ENCODE results near the gene GMFB.

The GMFB gene

GRCh38 chr14:54490445-54491175, 1.8 kb upstream of the GMFB start:
- no peak for DNase-seq (ENCODE audit: low read depth in 2 of 2)

GRCh38 chr14:54489731-54490444, 1.1 kb upstream of the GMFB start:
- DNase-seq (ENCODE audit: low read depth in 2 of 2): no peak

- no peak for DNase-seq (ENCODE audit: low read depth in 2 of 2)
Measured at GRCh38 chr14:54489318-54489683, 521 bp upstream of the GMFB start.

- DNase-seq (ENCODE audit: low read depth in 2 of 2): no peak
Measured at GRCh38 chr14:54488318-54488645, 498 bp downstream of the GMFB start.

- DNase-seq (ENCODE audit: low read depth in 2 of 2): no peak
Measured at GRCh38 chr14:54487771-54488170, 1.0 kb downstream of the GMFB start.

GRCh38 chr14:54486685-54487084, 2.1 kb downstream of the GMFB start:
- no peak for DNase-seq (ENCODE audit: low read depth in 2 of 2)

- DNase-seq (ENCODE audit: low read depth in 2 of 2): no peak
Measured at GRCh38 chr14:54483846-54484245, 4.9 kb downstream of the GMFB start.

GRCh38 chr14:54483073-54483745, 5.6 kb downstream of the GMFB start:
- DNase-seq (ENCODE audit: low read depth in 2 of 2): no peak

GRCh38 chr14:54481695-54482094, 7.1 kb downstream of the GMFB start:
- no peak for DNase-seq (ENCODE audit: low read depth in 2 of 2)

- no peak for DNase-seq (ENCODE audit: low read depth in 2 of 2)
Measured at GRCh38 chr14:54480830-54481562, 7.8 kb downstream of the GMFB start.

GRCh38 chr14:54478636-54479215, 10.1 kb downstream of the GMFB start:
- DNase-seq (ENCODE audit: low read depth in 2 of 2): no peak

GRCh38 chr14:54475911-54476310, 12.9 kb downstream of the GMFB start:
- DNase-seq (ENCODE audit: low read depth in 2 of 2): no peak

GRCh38 chr14:54475187-54475899, 13.4 kb downstream of the GMFB start:
- no peak for DNase-seq (ENCODE audit: low read depth in 2 of 2)

GRCh38 chr14:54474232-54474793, 14.5 kb downstream of the GMFB start:
- no peak for DNase-seq (ENCODE audit: low read depth in 2 of 2)

GRCh38 chr14:54472315-54472714, 16.5 kb downstream of the GMFB start:
- no peak for DNase-seq (ENCODE audit: low read depth in 2 of 2)

- DNase-seq (ENCODE audit: low read depth in 2 of 2): no peak
Measured at GRCh38 chr14:54471641-54472040, 17.1 kb downstream of the GMFB start.

GRCh38 chr14:54470701-54471100, 18.1 kb downstream of the GMFB start:
- DNase-seq (ENCODE audit: low read depth in 2 of 2): no peak

- DNase-seq (ENCODE audit: low read depth in 2 of 2): no peak
Measured at GRCh38 chr14:54467280-54467679, 21.5 kb downstream of the GMFB start.

GRCh38 chr14:54465654-54466053, 23.1 kb downstream of the GMFB start:
- no peak for DNase-seq (ENCODE audit: low read depth in 2 of 2)

- no peak for DNase-seq (ENCODE audit: low read depth in 2 of 2)
Measured at GRCh38 chr14:54462048-54462447, 26.7 kb downstream of the GMFB start.

- DNase-seq (ENCODE audit: low read depth in 2 of 2): no peak
Measured at GRCh38 chr14:54459106-54459505, 29.7 kb downstream of the GMFB start.

Measured in fibroblast of skin of left biceps (primary cell).